GM03348 (cell line): ENCODE measurements around the gene UGT1A4.

Experiments used
- DNase-seq: peaks from one replicate; pipeline ENCODE4 v3.0.0; 2012; ENCODE audit warnings: low spot score

Gene UGT1A4

DNA sequence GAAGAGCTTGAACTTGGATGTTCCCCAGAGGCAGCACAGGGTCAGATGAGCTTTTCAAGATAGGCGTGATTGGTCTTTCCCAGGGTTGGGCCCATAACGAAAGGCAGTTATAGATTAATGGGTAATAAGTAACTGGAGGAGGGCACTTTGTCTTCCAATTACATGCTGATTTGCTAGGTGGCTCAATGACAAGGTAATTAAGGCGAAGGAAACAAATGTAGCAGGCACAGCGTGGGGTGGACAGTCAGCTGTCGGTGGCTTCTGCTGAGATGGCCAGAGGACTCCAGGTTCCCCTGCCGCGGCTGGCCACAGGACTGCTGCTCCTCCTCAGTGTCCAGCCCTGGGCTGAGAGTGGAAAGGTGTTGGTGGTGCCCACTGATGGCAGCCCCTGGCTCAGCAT, at the start of gene UGT1A4:
TSS of gene UGT1A4 (plus strand) at position 185 of the 400 bp plus-strand sequence. CDS start at position 270, 85 bp downstream.
- no peak for DNase-seq

DNA sequence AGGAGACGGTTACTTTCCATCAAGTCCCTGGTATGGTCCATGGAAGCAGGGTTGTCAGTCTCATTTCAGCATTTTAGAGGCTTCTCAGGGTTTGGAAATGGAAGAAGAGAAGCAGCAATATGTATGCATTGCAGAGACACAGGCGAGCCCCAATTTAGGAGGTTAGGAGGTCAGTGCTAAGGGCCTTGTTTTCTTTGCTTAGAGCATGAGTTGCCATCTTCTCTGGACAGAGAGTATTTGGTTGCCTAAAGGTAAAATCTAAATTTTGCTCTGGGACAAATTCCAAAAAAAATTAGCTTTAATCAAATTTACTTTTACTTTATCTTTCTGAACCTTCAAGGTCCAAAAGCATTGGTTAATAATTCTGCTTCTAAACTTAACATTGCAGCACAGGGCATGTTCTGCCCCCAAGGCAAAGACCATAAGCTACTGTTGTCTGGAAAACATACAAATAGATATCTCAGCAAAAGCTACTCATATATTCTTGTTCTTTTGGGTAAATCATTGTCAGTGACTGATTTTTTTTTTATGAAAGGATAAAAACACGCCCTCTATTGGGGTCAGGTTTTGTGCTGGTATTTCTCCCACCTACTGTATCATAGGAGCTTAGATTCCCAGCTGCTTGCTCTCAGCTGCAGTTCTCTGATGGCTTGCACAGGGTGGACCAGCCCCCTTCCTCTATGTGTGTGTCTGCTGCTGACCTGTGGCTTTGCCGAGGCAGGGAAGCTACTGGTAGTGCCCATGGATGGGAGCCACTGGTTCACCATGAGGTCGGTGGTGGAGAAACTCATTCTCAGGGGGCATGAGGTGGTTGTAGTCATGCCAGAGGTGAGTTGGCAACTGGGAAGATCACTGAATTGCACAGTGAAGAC, 47.0 kb upstream of the UGT1A4 start, which contains the start of gene UGT1A9:
TSS of gene UGT1A9 (plus strand) at position 609 of the 872 bp plus-strand sequence. CDS start at position 646, 37 bp downstream.
- no peak for DNase-seq

DNA sequence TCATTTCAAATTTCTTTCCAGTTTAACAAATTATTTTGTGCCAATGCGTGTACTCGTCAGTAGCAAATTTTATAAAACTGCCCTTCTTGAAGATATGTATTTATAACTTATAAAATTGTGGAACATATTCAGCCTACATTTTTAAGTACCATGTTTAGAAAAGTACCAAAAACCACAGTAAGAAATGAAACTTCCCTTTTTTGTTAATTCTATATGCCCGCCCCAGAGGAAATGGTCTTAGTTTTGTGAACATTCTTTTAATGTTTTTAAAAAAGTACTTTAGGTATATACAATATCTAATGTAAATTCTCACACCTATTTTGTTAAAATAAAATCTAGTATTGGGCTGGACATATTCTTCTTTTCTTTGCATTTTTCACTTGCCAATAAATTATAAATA, 45.6 kb upstream of the UGT1A4 start:
- DNase-seq, result no peak

DNA sequence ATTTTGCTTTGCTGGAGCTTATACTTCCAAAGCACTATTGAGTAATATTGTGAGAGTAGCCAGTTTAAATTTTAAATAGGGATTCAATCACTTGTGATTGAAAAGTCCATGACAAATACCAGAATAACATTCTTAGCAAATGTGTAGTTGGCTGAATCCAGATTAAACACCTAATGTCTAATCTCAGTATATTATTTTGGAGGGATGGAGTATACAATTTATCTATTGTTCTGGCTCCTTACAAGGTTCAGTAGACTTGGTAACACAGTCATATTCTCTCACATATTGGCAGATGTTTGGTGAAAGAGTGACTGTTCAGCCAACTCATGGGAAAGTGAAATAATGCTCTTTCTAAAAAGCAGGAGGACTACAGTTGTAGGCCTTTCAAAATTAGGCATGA, 44.6 kb upstream of the UGT1A4 start:
- DNase-seq, result no peak

DNA sequence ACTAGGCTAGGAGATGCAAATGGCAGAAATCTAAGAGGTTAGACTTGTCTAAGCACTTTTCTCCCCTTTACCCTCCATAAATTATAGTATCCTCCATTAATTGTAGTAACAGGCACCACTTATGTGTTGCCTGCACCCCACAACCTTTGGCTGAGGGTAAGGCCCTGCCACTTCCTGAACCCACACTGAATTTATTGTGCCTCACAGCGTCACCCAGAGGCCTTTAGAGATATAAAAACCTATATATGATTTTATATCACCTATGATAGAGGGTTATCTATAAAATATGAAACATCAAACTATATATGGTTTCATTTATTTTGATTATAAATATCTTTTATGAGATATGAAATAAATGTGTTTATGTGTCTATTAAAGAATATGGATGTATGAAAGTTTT, 44.2 kb upstream of the UGT1A4 start:
- no peak for DNase-seq

DNA sequence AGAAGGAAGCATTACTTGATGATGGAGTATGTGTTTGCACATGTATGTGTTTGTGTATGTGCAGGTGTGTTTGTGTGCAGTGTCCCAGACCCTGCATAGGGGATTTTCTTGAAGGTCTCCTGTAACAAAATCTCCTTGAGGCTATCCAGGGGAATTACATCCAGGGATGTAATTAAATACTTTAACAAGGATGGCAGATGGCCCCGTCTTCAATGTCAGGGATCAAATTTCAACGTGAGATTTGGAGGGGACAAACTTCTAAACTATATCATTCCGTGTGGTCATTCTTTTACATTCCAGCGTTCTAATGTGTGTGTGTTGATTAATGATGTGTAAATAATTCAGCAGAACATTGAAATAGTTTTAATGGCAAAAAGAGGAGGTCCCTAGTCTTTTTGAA, 43.5 kb upstream of the UGT1A4 start:
- DNase-seq, result no peak

DNA sequence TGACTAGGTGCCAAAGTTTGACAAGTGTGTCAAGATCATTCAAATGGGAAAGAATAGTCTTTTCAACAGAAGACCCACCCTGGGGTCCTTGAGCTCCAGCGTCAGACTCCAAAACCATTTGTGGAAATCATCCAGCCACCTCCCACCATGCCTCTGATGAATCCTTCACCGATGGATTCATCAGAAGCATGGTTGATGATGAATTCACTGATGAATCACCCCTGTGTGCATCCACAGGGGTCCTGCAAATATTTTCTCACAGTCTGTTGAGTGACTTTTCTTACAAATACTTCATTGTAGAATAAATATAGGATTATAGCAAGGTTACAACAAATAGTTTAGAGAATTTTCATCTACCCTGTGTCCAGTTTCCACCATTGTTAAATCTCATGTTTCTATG, 42.5 kb upstream of the UGT1A4 start:
- no peak for DNase-seq

DNA sequence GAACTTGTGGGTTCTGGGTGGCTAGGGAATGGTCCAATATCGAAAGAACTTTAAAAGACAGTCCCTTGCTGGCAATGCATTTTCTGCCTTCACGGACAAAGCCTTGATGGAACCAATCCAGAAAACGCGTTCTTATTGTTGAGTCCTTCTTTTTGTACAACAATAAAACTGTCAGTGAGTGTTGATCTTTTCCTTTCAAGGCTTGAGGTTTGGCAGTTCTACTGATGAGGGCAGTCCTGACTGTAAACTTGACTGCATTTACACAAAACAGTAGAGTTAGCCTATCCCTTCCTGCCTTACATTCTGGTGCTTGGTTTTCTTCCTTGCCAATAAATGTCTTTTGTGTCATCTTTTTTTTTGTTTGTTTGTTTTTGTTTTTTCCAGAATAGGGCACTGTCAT, 39.3 kb upstream of the UGT1A4 start:
- no peak for DNase-seq

DNA sequence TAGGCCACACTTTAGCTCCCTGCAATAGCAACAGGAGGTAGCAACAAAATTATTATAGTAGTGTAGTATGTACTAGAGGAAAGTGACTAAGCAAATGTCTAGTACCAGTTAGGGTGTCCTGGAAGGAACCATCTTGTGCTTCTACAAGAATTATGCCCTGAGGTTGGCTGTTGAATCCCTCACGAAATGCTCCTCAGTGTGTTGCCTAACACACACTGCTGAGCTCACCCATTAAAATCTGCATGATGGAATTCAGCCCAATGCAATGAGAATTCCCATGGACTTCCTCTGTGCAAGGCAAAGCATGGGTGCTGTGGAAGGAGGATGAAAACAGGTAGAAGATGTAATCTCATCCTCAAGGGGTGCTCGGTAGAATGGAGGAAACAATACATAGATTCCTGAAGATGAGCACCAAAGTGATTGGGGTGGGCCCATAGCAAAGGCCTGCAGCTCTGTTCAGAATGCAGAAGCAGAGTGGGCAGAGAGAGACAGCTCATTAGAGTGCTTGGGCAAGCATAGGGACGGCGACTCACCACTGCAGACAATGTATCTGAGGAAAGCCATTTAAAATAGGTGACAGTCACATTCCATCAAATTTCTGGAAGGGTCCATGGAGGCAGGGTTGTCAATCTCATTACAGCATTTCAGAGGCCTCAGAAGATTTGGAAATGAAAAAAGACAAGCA, 38.0 kb upstream of the UGT1A4 start:
- DNase-seq, result no peak

DNA sequence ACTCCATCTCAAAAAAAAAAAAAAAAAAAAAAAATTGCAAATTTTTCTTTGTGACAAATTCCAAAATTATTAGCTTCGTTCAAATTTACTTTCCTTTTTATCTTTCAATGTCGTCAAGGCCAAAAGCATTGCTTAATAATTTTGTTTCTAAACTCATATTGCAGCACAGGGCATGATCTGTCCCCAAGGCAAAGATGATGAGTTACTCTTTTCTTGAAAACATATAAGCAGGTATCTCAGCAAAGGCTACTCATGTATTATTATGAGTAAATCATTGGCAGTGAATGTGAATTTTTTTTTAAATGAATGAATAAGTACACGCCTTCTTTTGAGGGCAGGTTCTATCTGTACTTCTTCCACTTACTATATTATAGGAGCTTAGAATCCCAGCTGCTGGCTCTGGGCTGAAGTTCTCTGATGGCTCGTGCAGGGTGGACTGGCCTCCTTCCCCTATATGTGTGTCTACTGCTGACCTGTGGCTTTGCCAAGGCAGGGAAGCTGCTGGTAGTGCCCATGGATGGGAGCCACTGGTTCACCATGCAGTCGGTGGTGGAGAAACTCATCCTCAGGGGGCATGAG, 36.9 kb upstream of the UGT1A4 start, which contains the start of gene UGT1A7:
TSS of gene UGT1A7 (plus strand) at position 381 of the 579 bp plus-strand sequence. CDS start at position 418, 37 bp downstream.
- DNase-seq, result no peak

DNA sequence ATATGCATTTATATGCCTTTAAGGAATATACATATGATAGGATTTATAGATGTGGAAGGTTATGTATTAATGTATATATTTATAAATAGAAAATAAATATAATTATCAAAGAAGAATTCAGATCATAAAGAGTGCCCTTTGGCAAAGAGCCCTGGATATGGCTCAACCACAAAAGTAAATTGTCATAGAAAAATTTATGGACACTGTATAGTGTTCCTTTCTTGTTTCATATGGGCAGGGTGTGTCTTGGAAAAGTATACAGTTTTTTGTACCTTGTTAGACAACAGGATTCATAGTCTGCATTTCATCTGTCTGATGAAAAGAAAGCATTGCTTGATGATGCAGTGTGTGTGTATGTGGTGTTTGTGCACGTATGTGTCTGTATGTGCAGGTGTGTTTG, 33.9 kb upstream of the UGT1A4 start:
- no peak for DNase-seq

DNA sequence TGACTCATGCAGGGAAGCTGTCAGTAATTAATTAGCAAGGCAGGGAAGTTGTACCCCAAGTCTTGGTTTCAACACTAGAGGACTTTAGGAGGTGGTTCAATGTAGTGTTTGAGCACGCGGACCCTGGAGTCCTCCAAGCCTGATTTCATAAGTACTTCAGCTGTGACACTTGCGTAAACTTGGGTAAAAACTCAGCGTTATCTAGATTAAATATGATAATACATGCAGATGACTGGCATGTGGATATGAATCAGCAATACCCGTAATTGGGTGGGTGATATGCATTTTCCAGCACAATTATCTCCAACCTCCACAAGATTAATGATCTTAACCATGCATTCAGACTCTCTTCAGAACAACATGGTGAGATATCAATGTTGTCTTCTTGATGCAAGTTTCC, 31.6 kb upstream of the UGT1A4 start:
- no peak for DNase-seq

DNA sequence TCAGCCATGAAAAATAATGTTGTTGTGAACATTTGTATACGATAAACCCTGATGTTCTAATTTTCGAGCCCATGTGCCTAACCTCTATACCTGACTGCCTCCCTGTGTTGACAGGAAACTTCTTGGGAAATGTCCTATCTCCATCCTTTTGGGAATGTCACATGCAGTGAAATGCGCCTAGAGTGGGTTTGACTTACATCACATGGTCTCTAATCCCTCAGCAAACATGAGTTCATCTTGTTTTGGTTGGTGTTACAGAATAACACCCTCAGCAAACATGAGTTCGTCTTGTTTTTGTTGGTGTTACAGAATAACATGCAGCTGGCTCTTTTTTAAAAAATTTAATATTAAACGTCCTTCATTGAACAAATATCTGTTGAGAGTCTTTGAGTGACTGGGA, 30.2 kb upstream of the UGT1A4 start:
- DNase-seq, result no peak

DNA sequence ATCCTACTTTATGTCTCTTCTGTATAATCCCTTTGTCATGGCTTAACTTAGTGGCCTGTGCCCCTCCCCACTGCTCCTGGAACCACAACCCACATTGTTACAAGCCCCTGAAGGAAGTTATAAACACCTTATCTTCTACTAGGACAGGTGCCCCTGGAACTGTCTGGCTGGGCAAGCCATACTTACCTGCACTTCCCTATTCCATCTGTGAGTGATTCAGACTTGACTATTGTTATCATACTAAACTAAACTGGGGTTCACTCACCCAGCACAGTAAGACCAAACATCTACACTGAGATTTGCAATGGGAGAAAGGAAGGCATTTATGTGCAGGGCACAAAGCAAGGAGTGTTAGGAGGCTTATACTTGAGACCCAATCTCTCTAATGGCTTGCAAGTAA, 29.5 kb upstream of the UGT1A4 start:
- DNase-seq, result no peak

DNA sequence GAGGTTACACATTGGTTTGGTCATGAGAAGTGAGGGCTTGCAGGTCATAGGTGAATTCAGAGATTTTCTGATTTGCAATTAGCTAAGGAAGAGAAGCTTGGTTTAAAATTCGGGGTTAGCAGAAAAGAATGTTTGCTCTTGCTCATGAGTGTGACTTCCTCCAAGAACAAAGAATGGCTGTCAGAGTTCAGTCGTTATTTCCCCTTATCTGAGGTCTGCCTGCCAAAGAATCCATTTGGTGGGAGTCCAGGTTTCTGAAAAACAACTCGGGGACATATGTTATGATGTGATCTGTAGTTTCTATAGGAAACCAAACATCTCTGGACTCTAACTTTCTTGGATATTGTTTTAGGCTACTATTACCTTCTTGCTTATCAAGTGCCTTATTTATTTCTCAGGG, 29.0 kb upstream of the UGT1A4 start:
- no peak for DNase-seq

DNA sequence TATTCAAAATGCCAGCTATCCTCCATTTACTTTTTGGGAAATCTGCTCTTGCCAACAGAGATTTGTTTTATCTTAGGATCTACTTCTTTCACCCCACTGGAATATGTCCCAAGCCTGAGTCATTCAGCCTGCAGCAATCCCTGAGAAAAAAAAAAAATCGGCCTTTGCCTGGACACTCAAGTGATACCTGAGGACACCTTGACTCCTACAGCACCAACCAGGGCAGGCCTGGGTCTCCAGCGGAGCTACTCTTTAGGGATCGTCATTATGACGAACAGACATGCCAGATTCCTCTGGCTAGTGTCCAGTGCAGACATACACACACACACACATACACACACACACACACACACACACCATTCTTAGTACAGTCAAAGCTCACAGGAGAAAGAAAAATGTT, 28.1 kb upstream of the UGT1A4 start:
- DNase-seq, result no peak

DNA sequence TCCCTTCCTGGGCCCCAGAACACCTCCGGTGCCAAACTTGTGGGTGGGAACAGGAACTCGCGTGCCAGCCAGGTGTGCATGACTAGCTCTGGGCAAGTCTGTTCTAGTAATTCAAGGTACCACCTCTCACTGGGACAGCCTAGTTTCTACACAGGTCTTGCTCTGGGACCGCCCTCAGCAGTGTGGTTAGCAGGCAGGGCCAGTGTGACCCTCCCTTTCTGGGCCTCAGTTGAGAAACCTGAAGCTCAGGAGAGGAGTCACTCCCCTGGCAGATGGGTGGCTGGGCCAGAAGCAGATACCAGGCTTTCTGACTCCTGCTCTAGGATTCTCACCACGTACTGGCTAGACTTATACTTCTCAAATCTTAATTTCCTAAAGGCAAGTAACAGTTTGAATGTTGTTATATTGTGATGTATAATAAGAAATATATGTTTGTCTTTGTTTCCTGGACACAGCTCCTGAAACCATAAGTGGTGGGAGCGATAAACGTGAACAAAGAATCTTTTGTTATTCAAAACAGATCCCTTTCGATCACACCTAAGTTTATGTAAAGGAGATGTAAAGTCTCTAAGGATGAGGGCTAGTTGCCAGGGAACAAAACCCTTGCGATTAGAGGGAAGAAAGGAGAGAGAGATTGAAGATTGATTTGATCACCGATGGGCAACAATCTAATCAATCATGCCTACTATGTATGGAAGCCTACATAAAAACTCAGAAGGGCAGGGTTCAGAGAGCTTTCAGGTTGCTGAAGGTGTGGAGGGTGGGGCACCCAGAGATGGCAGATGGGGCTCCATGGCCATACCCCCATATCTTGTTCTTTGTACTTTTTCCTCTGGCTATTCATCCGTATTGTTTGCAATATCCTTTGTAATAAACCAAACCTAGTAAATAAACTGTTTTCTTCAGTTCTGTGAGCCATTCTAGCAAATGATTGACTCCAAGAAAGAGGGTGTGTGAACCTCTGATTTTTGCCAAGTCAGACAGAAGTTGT, 26.8 kb upstream of the UGT1A4 start:
- no peak for DNase-seq

DNA sequence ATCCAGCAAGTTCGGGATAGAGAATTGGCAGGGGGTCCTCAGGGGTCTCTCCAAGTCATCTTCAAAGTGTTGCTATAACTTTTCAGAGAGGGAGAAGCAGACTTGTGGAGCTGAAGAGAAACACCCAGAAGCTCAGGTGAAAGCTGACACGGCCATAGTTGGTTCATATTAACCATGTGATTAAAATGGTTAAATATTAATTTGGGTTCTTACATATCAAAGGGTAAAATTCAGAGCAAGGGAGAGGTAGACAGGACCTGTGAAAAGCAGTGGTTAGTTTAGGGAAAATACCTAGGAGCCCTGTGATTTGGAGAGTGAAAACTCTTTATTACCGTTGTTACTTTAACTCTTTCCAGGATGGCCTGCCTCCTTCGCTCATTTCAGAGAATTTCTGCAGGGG, 25.9 kb upstream of the UGT1A4 start, which contains the start of gene UGT1A6:
TSS of gene UGT1A6 (plus strand) at position 243 of the 400 bp plus-strand sequence. CDS start at position 358, 115 bp downstream.
- no peak for DNase-seq

DNA sequence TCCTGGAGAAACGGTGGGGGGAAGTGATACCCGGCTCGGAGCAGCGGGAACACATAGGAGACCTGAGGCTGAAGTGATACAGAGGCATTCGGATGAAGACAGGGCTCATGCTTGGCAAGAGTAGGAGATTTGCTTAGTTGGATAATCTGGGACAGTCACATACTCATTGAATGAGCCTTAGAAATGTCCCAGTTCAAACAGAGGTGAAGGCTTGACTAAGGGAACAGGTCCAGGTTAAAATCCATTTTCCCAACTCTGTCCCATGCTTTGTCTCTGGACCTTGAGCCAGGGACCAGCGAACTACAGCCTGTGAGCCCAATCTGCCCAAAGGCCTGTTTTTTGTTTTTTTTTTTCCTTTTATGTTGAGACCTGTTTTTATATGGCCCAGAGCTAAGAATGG, 24.6 kb upstream of the UGT1A4 start:
- no peak for DNase-seq

DNA sequence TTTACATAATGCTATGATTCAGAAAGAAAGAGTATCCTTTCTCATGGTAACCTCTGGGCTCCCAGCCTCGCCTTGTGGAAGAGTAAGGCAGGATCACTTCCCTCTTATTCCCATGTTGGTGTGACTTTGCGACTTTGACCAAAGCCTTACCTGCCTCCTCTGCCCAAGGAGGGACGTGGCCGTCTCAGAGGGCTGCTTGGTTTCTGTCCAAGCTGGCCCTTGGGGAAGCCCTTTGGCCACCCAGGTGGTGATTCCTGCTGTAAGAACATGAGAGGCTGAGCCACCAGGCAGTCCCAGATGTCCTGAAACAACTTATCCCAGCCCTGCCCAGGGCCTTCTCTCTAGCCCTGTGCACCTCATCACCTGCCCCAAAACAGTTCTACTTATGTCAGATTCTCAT, 19.8 kb upstream of the UGT1A4 start:
- DNase-seq, result no peak

DNA sequence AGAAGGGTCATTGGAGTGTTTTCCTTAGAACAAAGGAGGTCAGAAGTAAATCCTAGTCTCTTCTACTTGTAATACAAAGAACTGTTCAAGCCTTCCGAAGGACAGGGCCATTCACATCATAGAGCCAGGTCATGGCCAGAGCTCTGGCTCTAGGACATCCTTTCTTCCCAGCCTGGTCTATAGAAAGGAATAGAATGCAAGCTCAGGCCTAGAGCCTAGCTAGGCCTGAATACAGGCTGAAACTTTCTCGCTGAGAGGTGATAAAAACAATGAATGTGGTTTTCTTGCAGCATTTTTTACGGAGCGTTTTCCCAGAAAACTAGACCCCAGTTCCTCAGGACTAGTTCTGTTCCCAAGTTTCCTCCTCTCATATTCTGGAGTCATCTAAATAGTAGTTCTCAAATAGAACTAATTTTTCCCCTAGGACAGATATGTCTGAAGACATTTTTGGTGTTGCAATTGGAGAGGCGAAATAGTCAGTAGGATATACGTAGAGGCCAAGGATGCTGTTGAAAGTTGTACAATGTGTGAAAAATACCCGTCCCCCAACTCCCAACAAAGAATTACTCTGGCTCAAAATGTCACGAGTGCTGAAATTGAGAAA, 19.0 kb upstream of the UGT1A4 start:
- no peak for DNase-seq
